Fibroblast of skin of left biceps (primary cell): ENCODE data around the gene VWF.

Experiments used
- DNase-seq, 2 experiments: peaks; one replicate each; pipeline ENCODE4 v3.0.0-alpha.2; 2013; ENCODE audit warnings: low read depth in 2 of 2

VWF gene

GRCh38 chr12:5948696-5949095 lies 175.8 kb downstream of the VWF start:
- no peak for DNase-seq

GRCh38 chr12:5947006-5947405 lies 177.5 kb downstream of the VWF start:
- DNase-seq, result no peak

GRCh38 chr12:5946388-5946787 lies 178.1 kb downstream of the VWF start:
- DNase-seq, result no peak

GRCh38 chr12:5945071-5946008 lies 179.1 kb downstream of the VWF start, which contains the start of gene ANO2:
Gene ANO2, minus strand, starts transcription at chr12:5945259. Its CDS starts 42 bp downstream, at chr12:5945217.
- no peak for DNase-seq

- DNase-seq, result no peak
These were observed 179.8 kb downstream of the VWF start for GRCh38 chr12:5944688-5945070.

- DNase-seq, result no peak
These were observed 180.4 kb downstream of the VWF start for GRCh38 chr12:5944053-5944452.

DNA sequence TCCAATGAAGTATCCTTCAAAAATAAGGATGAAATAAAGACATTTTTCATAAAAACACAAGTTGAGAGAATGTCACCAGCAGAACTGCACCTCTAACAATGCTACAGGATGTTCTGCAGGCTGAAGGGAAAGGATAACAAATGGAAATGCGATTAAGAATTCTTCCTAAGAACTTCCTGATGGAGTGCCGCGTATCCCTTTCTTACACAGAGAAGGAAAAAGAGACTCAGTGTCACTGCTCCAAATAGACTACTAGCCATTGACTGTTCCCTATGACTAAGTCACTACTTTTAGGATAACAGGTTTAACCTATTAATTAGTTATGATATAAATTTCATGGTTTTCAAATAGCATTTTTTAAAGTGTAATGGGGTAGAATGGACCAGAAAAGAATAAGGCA lies 182.6 kb downstream of the VWF start:
- no peak for DNase-seq

GRCh38 chr12:5927732-5928516 lies 196.5 kb downstream of the VWF start:
- no peak for DNase-seq

DNA sequence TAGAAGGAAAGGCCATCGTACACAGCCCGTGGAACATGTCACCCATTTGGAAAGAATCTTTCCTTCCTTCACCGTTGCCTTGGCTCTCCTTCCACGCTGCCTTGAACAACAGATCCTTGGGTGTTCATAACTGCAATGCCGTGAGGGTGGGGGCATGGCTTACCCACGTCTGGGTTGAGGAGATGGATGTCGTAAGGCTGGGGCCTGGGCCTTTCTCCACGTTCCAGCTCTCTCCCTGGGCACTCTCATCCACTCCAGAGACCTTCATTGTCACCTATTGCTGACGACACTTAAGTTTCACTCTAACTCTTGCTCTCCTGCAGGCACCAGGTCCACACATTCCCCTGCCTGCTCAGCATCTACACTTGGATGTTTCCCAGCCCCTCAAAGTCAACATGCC lies 198.8 kb downstream of the VWF start:
- DNase-seq, result no peak

DNA sequence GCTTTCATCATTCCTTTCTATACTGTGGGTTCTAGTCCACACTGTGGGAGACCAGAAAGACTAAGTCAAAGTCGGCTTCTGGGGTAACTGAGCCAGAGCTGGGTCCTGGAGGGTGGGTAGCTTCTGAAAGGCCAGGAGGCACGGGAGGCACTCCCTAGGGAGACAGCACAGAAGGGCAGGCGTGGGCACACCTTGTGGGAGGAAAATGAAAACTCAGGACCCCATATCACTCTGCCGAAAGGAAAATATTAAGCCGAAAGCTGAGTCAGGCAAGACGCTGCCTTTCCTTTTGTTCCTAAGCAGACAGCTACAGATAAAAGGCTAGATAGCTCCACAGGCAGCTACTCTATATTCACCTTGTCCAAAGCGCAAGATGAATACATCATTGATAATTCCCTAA lies 200.1 kb downstream of the VWF start:
- DNase-seq, result no peak

DNA sequence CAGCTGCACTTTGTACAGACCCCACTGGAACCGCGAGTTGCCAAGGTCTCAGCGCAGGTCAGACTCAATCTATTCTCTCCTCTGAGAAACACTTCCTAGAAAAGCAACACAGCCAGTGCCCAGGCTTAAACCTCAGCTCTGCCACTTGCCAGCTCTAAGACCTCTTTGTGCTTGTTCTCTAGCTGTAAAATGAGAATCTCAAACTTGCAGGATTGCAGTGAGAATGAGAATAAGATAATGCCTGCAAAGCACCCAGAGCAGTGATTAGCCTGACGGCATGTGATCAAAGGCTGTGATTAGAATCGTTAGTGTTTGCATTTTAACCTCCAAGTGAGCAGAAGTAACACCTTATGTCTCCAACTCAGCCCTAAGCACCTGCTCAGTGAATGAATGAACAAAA lies 200.7 kb downstream of the VWF start:
- DNase-seq, result no peak

DNA sequence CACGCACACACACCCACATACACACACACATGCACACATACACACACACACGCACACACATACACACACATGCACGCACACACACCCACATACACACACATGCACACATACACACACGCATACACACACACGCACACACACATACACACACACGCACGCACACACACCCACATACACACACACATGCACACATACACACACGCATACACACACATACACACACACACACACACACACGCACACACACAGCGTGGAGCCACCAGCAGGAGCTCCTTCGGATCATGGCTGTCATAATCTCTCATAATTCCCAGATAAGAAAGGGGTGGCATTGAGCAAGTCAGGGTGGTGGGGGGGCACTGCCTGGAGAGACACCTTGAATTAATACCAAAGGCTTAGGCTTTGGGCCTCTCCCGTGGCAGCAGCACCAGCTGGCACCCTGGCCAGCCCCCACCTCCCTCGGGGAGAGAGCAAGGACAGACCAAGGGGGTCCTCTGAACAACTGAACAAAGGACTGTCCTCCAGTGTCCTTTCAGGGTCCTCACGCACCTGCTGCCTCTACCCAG lies 201.3 kb downstream of the VWF start:
- no peak for DNase-seq

- no peak for DNase-seq
These were observed 202.2 kb downstream of the VWF start for GRCh38 chr12:5921966-5922899.

GRCh38 chr12:5921027-5921909 lies 203.2 kb downstream of the VWF start:
- no peak for DNase-seq

DNA sequence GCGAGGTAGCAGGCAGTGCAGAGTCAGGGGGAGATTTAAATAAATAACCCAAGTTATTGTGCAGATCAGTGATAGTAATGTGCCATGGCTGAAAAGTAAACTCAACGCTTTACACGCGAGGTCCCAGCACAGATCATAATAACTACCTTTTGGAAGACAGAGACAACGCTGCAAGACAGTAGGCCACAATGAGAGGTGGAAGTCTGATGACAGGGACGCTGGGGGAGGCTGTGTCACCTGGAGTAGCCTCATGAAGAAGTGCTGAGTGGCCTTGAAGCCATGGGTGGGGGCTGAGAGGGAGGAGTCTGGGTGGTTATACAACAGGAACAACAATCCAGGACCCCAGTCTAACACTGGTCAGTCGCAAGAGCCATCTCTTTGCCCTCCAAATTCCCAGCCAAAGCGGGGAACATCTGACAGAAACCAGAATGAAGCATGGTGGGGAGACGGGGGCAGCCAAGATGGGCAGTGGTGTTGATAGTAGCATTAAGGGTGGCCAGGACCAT lies 207.6 kb downstream of the VWF start:
- no peak for DNase-seq

DNA sequence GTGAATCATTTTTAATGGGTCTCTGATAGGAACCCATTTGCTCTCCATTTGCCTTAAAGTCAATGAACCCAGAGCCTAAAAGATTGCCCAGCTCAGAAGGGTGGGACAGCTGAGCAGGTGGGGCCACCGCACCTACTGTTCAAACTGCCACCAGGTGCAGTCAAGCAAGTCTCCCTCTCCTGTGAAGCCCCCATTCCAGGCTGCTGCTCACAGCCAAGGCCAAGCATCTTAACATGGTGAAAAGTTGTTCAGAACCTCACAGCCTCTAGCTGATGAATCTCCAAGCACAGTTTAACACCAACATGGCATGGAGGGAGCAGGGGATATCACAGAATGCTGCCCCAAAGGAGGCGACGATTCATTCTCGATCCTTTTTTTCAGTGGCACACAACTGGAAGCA lies 209.0 kb downstream of the VWF start:
- no peak for DNase-seq

GRCh38 chr12:5914387-5915149 lies 209.9 kb downstream of the VWF start:
- no peak for DNase-seq

GRCh38 chr12:5913387-5913786 lies 211.1 kb downstream of the VWF start:
- no peak for DNase-seq
